Stimulated activated CD4-positive, alpha-beta T cell treated with anti-CD3 and anti-CD28 coated beads, Interleukin-12 subunit alpha, Interleukin-12 subunit beta, amount 100 ng/mL, for 48 hours (primary cell): Measurements from ENCODE around the gene SIRT7.
A peak's percentile ranks its signal among the peaks of the same experiment; 100 is the strongest.

ENCODE experiments used
- DNase-seq, 3 donors: peaks; one replicate each; pipeline ENCODE4 v3.0.0-alpha.2; 2020; ENCODE audit warnings: low read depth in 2 of 3, low spot score in 1 of 3

The SIRT7 gene

DNA sequence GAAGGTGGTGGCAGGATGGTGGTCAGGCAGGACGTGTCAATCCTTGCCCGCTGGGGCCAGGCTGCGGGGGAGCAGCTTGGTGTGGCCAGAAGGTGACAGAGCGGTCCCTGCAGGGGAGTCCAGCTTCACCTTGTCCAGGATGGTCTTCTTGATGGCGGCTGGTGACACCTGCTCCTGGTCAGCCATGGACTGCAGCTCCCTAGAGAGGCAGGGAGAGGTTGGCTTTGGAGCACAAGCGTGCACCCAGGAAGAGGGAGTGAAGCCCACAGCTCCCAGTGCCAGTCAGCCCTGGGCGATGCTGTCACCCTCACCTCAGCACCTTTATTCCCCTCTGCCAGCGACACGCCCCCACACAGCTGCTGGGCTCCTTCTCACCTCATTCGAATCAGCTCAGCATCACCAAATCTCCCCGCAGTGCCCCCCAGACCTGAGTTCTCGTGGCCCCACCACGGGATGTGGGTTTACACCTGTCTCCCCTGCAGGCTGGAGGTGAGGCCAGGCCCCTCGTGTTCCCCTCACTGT is 15.3 kb upstream of the SIRT7 start:
- DNase-seq = no peak

GRCh38 chr17:81932333-81932983 is 14.5 kb upstream of the SIRT7 start:
- DNase-seq = no peak

DNA sequence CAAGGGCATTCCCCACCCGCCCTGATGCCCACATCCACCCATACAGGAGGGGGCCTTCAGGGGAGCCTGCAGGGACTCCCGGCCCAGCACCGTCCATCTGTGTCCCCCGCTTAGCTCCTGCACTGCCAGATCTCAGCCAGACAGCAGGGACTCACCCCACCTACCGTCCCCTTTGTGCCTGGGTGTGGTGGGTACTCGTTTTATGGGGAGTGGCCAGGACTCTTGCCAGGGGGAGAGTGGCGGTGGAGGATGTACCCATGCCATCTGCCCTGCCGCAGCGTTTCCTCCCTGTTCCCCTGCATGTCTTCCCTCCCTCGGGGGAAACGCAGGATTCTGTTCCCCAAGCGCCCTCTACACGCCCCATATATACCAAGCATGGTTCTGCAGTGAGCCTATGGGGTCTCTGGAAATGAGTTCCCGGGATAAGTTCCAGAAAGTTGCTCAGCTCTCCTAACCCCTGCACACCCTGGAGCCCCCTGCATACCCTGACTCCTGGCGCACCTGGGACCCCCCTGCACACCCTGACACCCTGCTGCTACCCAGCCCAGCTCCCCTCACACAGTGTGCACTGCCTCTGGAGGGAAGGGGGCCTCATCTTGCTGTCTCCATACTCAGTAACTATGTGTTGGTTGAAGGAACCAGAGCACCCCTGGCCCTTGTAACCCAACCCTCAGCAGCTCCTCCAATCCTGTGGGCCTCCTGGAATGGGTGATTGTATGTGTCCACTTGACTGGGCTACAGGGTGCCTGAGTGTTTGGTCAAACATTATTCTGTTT is 13.8 kb upstream of the SIRT7 start:
- no peak for DNase-seq

GRCh38 chr17:81931189-81931556 is 13.2 kb upstream of the SIRT7 start:
- DNase-seq = no peak

- no peak for DNase-seq
Observed at GRCh38 chr17:81930142-81931125, 12.5 kb upstream of the SIRT7 start.

DNA sequence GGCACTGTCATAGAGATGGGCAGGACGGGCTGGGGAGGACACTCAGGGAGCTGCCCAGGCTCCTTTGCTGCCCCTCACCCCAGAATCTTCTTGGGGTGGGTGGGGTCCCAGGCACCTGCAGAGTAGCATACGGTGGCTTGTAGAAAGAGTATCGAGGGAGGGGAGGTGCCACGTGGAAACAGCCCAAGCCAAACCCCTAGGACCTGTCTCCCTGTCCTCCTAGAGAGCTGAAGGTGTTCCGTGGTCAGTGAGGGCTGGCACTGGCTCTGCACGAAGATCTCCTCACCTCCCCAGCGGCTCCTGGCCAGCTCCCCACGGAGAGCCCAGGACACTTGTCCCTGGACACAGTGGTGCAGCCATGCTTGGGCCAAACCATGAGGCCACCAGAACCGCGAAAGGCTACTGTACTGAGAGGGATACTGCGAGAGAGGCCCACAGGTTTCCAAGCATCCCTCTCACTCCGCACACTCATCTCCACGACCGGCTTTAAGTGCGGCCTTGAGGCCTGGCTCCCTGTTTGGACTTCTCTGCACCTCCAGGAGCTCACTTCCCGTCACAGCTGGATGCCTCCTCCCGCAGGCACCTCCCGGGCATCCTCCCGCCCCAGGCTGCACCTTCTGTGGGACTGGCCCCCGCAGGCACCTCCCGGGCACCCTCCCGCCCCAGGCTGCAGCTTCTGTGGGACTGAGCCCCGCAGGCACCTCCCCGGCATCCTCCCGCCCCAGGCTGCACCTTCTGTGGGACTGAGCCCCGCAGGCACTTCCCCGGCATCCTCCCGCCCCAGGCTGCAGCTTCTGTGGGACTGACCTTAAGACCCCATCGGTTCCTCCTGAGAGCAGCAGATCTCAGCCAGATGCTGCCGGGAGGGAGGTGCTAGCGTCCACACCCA is 11.5 kb upstream of the SIRT7 start:
- no peak for DNase-seq

- DNase-seq = no peak
Observed at GRCh38 chr17:81928544-81929252, 10.7 kb upstream of the SIRT7 start.

- DNase-seq = peak; percentile 76 to 84 (median 77)
Observed at GRCh38 chr17:81927653-81928543, 9.9 kb upstream of the SIRT7 start, which contains the start of gene MAFG. TSS of gene MAFG (minus strand) at chr17:81927735. CDS start at chr17:81923185, 4,550 bp downstream.

GRCh38 chr17:81927152-81927652 is 9.2 kb upstream of the SIRT7 start:
- no peak for DNase-seq

- peak in 1 of 3 donors; percentile 53 for DNase-seq
Observed at GRCh38 chr17:81926451-81927151, 8.6 kb upstream of the SIRT7 start.

GRCh38 chr17:81925860-81926450 is 8.0 kb upstream of the SIRT7 start:
- no peak for DNase-seq

- no peak for DNase-seq
Observed at GRCh38 chr17:81924557-81925532, 6.9 kb upstream of the SIRT7 start.

- DNase-seq = no peak
Observed at GRCh38 chr17:81923302-81924260, 5.6 kb upstream of the SIRT7 start.

- no peak for DNase-seq
Observed at GRCh38 chr17:81922566-81923301, 4.8 kb upstream of the SIRT7 start.
